GM12878 (cell line): ENCODE results near the gene BMAL2. TPM values are rescaled to one million over a fixed set of nuclear protein-coding genes. Genes with fewer than 3 reads are reported as not detected.

Experiments
- ASH2L ChIP-seq: fragments of 300-600, 200-600 bp; sonication (generic); IDR thresholded peaks from 2 replicates; pipeline ENCODE4 v1.6.1; 2017; ENCODE audit warnings: low read depth, mild to moderate bottlenecking, borderline replicate concordance
- CUX1 ChIP-seq: IDR thresholded peaks from 2 replicates; pipeline ENCODE4 v1.6.1; 2012; ENCODE audit warnings: improper control_type of control experiment, low read depth, low read length; ENCODE audit not compliant: insufficient replicate concordance
- E2F8 ChIP-seq: fragments of 450-650 bp; IDR thresholded peaks from 2 replicates; pipeline ENCODE4 v1.6.1; 2018; ENCODE audit warnings: mild to moderate bottlenecking, low read depth, moderate library complexity; ENCODE audit not compliant: partially characterized antibody
- IRF3 ChIP-seq: fragments of 450-650 bp; IDR thresholded peaks from 2 replicates; pipeline ENCODE4 v1.6.1; 2014; ENCODE audit warnings: mild to moderate bottlenecking
- MLLT1 ChIP-seq: fragments of 450-650 bp; IDR thresholded peaks from 2 replicates; pipeline ENCODE4 v1.6.1; 2016; ENCODE audit warnings: mild to moderate bottlenecking
- MTA2 ChIP-seq: fragments of 450-650 bp; IDR thresholded peaks from 2 replicates; pipeline ENCODE4 v1.6.1; 2016; ENCODE audit warnings: low read depth, mild to moderate bottlenecking, moderate library complexity
- NFYA ChIP-seq: IDR thresholded peaks from 2 replicates; pipeline ENCODE4 v1.6.1; 2011; ENCODE audit warnings: low read depth, mild to moderate bottlenecking, low read length, improper control_type of control experiment, borderline replicate concordance
- RB1 ChIP-seq: fragments of 450-650 bp; formaldehyde crosslinking; IDR thresholded peaks from 2 replicates; pipeline ENCODE4 v1.6.1; 2017; ENCODE audit warnings: mild to moderate bottlenecking, borderline replicate concordance
- RELB ChIP-seq: fragments of 450-650 bp; IDR thresholded peaks from 2 replicates; pipeline ENCODE4 v1.6.1; 2017; ENCODE audit warnings: low read depth, mild to moderate bottlenecking, moderate library complexity
- SIN3A ChIP-seq: IDR thresholded peaks from 2 replicates; pipeline ENCODE4 v1.6.1; 2012; ENCODE audit warnings: low read depth, low read length, improper control_type of control experiment
- SP1 ChIP-seq: IDR thresholded peaks from one replicate; pipeline ENCODE4 v1.6.1; 2011; ENCODE audit warnings: low read depth, low read length
- STAT3 ChIP-seq: IDR thresholded peaks from 2 replicates; pipeline ENCODE4 v1.6.1; 2011; ENCODE audit warnings: low read depth, low read length, improper control_type of control experiment
- polyA plus RNA-seq, 11 experiments: library from polyadenylated mRNA; depleted of rRNA in 4 of 11; unstranded in 6 of 11; stranded (reverse) in 5 of 11; fragments of >200 nt; fragmentation: Nextera tagmentation in 4 of 11; fragmentation: Illumina TruSeq in 1 of 11; extraction: Ambion mirVana in 4 of 11; extraction: Trizol in 1 of 11; gene quantifications; 1 replicate in 1 of 11; 2 replicates in 10 of 11; pipeline versions ENCODE4 v1.2.1 to v1.2.3, GENCODE V29; 2011 to 2016; ENCODE audit warnings: inconsistent platforms in 2 of 11, missing spikeins in 2 of 11, low read depth in 1 of 11
- total RNA-seq, 4 experiments: library from RNA; depleted of rRNA in 3 of 4; stranded (reverse); fragments of >200 nt in 3 of 4; fragmentation: Illumina TruSeq in 1 of 4; extraction: Trizol in 1 of 4; gene quantifications; 2 replicates each; pipeline versions ENCODE4 v1.2.1 to v1.2.3, GENCODE V29; 2013 to 2021

BMAL2 gene
- total and polyA plus RNA-seq, 10 of the 15 experiments (the other 5 are each of a cell fraction or from before 2014, with no cell fraction given): 7.9 to 53.6 (median 35.5) TPM

GRCh38 chr12:27332407-27332713, 276 bp upstream of the BMAL2 start (continued):
- TF ChIP-seq CUX1 (no peak), ASH2L (no peak), E2F8 (no peak), MLLT1 (peak; percentile 34; the same call in 1 of the 2 replicates), SIN3A (0 out of 2 replicates have a peak, but pooled peaks have one; percentile 11), RELB (0 out of 2 replicates have a peak, but pooled peaks have one; percentile 12), STAT3 (no peak), RB1 (no peak), SP1 (no peak), MTA2 (no peak), IRF3 (no peak), NFYA (no peak)
